HCT116 (cell line): ENCODE data around the gene ZNF503. TPM values are rescaled to one million over a fixed set of nuclear protein-coding genes. Genes with fewer than 3 reads are reported as not detected.

ENCODE experiments used
- ATAC-seq: fragments of 200-7000 bp; cut with Tn5 transposase; 2 replicates; pipeline ENCODE4 v1.9.1; 2020; ENCODE audit warnings: mild to moderate bottlenecking, moderate library complexity
- BruUV-seq: library from RNA; stranded (reverse); fragments of 400-500 nt; replicated peaks from 2 replicates; lab custom pipeline; 2021; lab: Mats Ljungman, UMichigan
- CTCF ChIA-PET: fragments of 300-600 bp; sonication (Branson Sonifier 250); formaldehyde crosslinking; loops from one replicate; lab custom pipeline; 2021; ENCODE audit warnings: antibody characterized with exemption; lab: Charles Lee
- POLR2A ChIA-PET: fragments of 300-600, 350-600 bp; sonication (Branson Sonifier 250); formaldehyde crosslinking; loops from one replicate; lab custom pipeline; 2021; ENCODE audit warnings: antibody characterized with exemption; lab: Charles Lee
- RAD21 ChIA-PET, 2 experiments: fragments of 300-600 bp; sonication (Branson Sonifier 250); formaldehyde crosslinking; loops; one replicate each; lab custom pipeline; 2023; ENCODE audit warnings: low total read pairs in 2 of 2; ENCODE audit not compliant: uncharacterized antibody in 2 of 2, unreplicated experiment in 2 of 2, low non-redundant PET in 1 of 2; lab: Charles Lee
- DNase-seq: peaks from one replicate; pipeline ENCODE4 v3.0.0-alpha.2; 2010; ENCODE audit warnings: low read depth, low spot score
- H2AFZ ChIP-seq: fragments of 200-600 bp; shearing (Covaris generic), sonication (generic); 2 replicates; pipeline ENCODE4 v1.6.1; 2017; ENCODE audit warnings: low read depth, mixed run types, mixed read lengths, antibody characterized with exemption, low read length; ENCODE audit not compliant: poor library complexity, severe bottlenecking
- H3K27ac ChIP-seq: 2 replicates; pipeline ENCODE4 v1.5.1; 2012; ENCODE audit warnings: low read depth, low read length
- H3K27me3 ChIP-seq: fragments of 200-600 bp; sonication (generic); 2 replicates; pipeline ENCODE4 v1.6.1; 2016; ENCODE audit warnings: mixed run types, low read length, mixed read lengths; ENCODE audit not compliant: insufficient read depth
- H3K36me3 ChIP-seq, 2 experiments: fragments of 200-500 bp in 1 of 2; fragments of 200-600 bp in 1 of 2; sonication (Bioruptor generic) in 1 of 2; sonication (generic) in 1 of 2; 2 replicates each; pipeline versions ENCODE4 v1.5.1 to v1.6.1; 2014 to 2016; ENCODE audit warnings: low read length in 2 of 2, inconsistent platforms in 1 of 2, mixed read lengths in 1 of 2, mixed run types in 1 of 2; ENCODE audit not compliant: insufficient read depth in 2 of 2, control insufficient read depth in 1 of 2
- H3K4me1 ChIP-seq, 2 experiments: fragments of 200-600 bp in 1 of 2; sonication (generic) in 1 of 2; 2 replicates each; pipeline versions ENCODE4 v1.5.1 to v1.6.1; 2012 to 2017; ENCODE audit warnings: low read length in 2 of 2, inconsistent platforms in 1 of 2, mild to moderate bottlenecking in 1 of 2, mixed read lengths in 1 of 2, mixed run types in 1 of 2, moderate library complexity in 1 of 2; ENCODE audit not compliant: insufficient read depth in 2 of 2, control insufficient read depth in 1 of 2
- H3K4me2 ChIP-seq: fragments of 200-600 bp; sonication (generic); 2 replicates; pipeline ENCODE4 v1.6.1; 2017; ENCODE audit warnings: mixed run types, low read length, mixed read lengths
- H3K4me3 ChIP-seq, 2 experiments: fragments of 200-600 bp in 1 of 2; sonication (generic) in 1 of 2; replicated peaks in 1 of 2; 2 replicates each; pipeline ENCODE4 v1.5.1; 2011 to 2016; ENCODE audit warnings: low read length in 2 of 2, control low read depth in 1 of 2, low read depth in 1 of 2, mild to moderate bottlenecking in 1 of 2, mixed read lengths in 1 of 2, mixed run types in 1 of 2
- H3K79me2 ChIP-seq: fragments of 200-600 bp; sonication (generic); 2 replicates; pipeline ENCODE4 v1.6.1; 2017; ENCODE audit warnings: mild to moderate bottlenecking, mixed run types, low read length, moderate library complexity, mixed read lengths; ENCODE audit not compliant: insufficient read depth
- H3K9ac ChIP-seq: fragments of 200-600 bp; sonication (generic); 2 replicates; pipeline ENCODE4 v1.6.1; 2016; ENCODE audit warnings: low read length, mixed read lengths
- H3K9me2 ChIP-seq: fragments of 200-600 bp; sonication (generic), shearing (Covaris generic); 2 replicates; pipeline ENCODE4 v1.6.1; 2017; ENCODE audit warnings: mixed run types, mild to moderate bottlenecking, moderate library complexity; ENCODE audit not compliant: insufficient read depth
- H3K9me3 ChIP-seq, 2 experiments: fragments of 200-500 bp in 1 of 2; fragments of 200-600 bp in 1 of 2; sonication (Bioruptor generic) in 1 of 2; sonication (generic) in 1 of 2; 2 replicates each; pipeline ENCODE4 v1.6.1; 2014 to 2017; ENCODE audit warnings: low read length in 2 of 2, mixed read lengths in 2 of 2, inconsistent platforms in 1 of 2, low read depth in 1 of 2, mild to moderate bottlenecking in 1 of 2, mixed run types in 1 of 2, moderate library complexity in 1 of 2; ENCODE audit not compliant: control insufficient read depth in 1 of 2, insufficient read depth in 1 of 2
- H4K20me1 ChIP-seq: fragments of 200-600 bp; sonication (generic), shearing (Covaris generic); 2 replicates; pipeline ENCODE4 v1.6.1; 2017; ENCODE audit warnings: mixed run types, mild to moderate bottlenecking, moderate library complexity; ENCODE audit not compliant: insufficient read depth
- EGR1 ChIP-seq: IDR thresholded peaks from 2 replicates; pipeline ENCODE4 v1.6.1; 2012; ENCODE audit warnings: low read depth
- ELF1 ChIP-seq: IDR thresholded peaks from 2 replicates; pipeline ENCODE4 v1.6.1; 2012; ENCODE audit warnings: low read depth, borderline replicate concordance
- EZH2 ChIP-seq: fragments of 200-600 bp; sonication (generic); IDR thresholded peaks from 2 replicates; pipeline ENCODE4 v1.6.1; 2017; ENCODE audit warnings: antibody characterized with exemption, mixed run types
- EZH2phosphoT487 ChIP-seq: fragments of 200-600 bp; IDR thresholded peaks from 2 replicates; pipeline ENCODE4 v1.6.1; 2018; ENCODE audit warnings: antibody characterized with exemption, borderline replicate concordance
- FOSL1 ChIP-seq: IDR thresholded peaks from 2 replicates; pipeline ENCODE4 v1.6.1; 2012; ENCODE audit warnings: low read depth
- JUND ChIP-seq: IDR thresholded peaks from 2 replicates; pipeline ENCODE4 v1.6.1; 2012
- POLR2A ChIP-seq: IDR thresholded peaks from 2 replicates; pipeline ENCODE4 v1.7.0; 2011; ENCODE audit warnings: borderline replicate concordance; ENCODE audit not compliant: insufficient read depth, insufficient read length; ENCODE audit errors: extremely low read depth
- POLR2AphosphoS5 ChIP-seq: IDR thresholded peaks from 2 replicates; pipeline ENCODE4 v1.6.1; 2011; ENCODE audit warnings: mild to moderate bottlenecking, low read depth, low read length, moderate library complexity
- RAD21 ChIP-seq: IDR thresholded peaks from 2 replicates; pipeline ENCODE4 v1.6.1; 2012; ENCODE audit warnings: low read depth, mild to moderate bottlenecking
- SIN3A ChIP-seq: IDR thresholded peaks from 2 replicates; pipeline ENCODE4 v1.6.1; 2012; ENCODE audit warnings: low read depth
- SP1 ChIP-seq: IDR thresholded peaks from 2 replicates; pipeline ENCODE4 v1.6.1; 2012; ENCODE audit warnings: low read depth
- SRF ChIP-seq: IDR thresholded peaks from 2 replicates; pipeline ENCODE4 v1.6.1; 2012; ENCODE audit warnings: low read depth
- TCF7L2 ChIP-seq: IDR thresholded peaks from 2 replicates; pipeline ENCODE4 v1.7.0; 2011; ENCODE audit warnings: borderline replicate concordance, inconsistent platforms; ENCODE audit not compliant: insufficient read depth, insufficient read length; ENCODE audit errors: extremely low read depth
- YY1 ChIP-seq: IDR thresholded peaks from 2 replicates; pipeline ENCODE4 v1.6.1; 2011; ENCODE audit warnings: low read length, low read depth, moderate library complexity, mild to moderate bottlenecking; ENCODE audit not compliant: insufficient replicate concordance; ENCODE audit errors: extremely low read depth
- ZFX ChIP-seq: fragments of 450-650 bp; IDR thresholded peaks from 2 replicates; pipeline ENCODE4 v1.6.1; 2017
- ZNF274 ChIP-seq: fragments of 200-500 bp; sonication (Bioruptor generic); IDR thresholded peaks from 2 replicates; pipeline ENCODE4 v1.6.1; 2014; ENCODE audit warnings: mild to moderate bottlenecking, low read depth, low read length, inconsistent platforms
- intact Hi-C: fragments of 100-400 bp; cut with micrococcal nuclease; formaldehyde crosslinking; loops from 2 replicates; pipeline ENCODE4 v1.10.0; 2022
- total RNA-seq: library from RNA; stranded (reverse); gene quantifications from one replicate; pipeline ENCODE4 v1.2.1, GENCODE V29; 2021; ENCODE audit not compliant: unreplicated experiment
- TF ChIP-seq, protein P1 (sequence below), 3 experiments: fragments of 200-600 bp in 1 of 3; sonication (generic) in 1 of 3; IDR thresholded peaks in 2 of 3; conservative IDR thresholded peaks in 1 of 3; 2 replicates each; pipeline ENCODE4 v1.5.1; 2012 to 2017; ENCODE audit warnings: low read depth in 2 of 3, low read length in 2 of 3, antibody characterized with exemption in 1 of 3, borderline replicate concordance in 1 of 3, control low read depth in 1 of 3, mild to moderate bottlenecking in 1 of 3, mixed read lengths in 1 of 3, mixed run types in 1 of 3, moderate library complexity in 1 of 3; ENCODE audit not compliant: insufficient read depth in 1 of 3
- TF ChIP-seq, protein P2 (sequence below): IDR thresholded peaks from 2 replicates; pipeline ENCODE4 v1.6.1; 2012
- TF ChIP-seq, protein P3 (sequence below): IDR thresholded peaks from 2 replicates; pipeline ENCODE4 v1.6.1; 2012; ENCODE audit warnings: low read depth

The ZNF503 gene
- total RNA-seq, 1 experiment from 2014 or later, result 30.4 TPM

DNA sequence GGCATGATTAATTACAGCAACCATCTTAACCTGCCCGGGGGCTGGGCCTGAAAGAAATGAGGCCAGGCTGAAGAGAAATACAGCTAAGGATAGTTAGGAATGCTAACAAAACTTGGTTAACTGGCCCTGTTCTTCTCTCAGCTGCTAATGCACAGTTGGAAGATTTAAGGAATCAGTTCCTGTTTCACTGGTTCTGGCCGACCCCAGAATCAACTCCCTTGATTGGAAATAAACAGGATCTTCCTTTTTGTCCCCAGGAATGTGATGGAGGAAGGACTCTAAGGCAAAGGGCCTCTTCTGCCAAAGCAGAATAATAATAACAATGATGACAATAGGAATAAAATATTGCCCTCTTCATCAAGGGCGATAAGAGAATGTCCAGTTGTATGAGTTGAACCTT, 26.4 kb upstream of the ZNF503 start (continued):
- no peak for TF ChIP-seq YY1
- no peak for TF ChIP-seq SIN3A
- no peak for TF ChIP-seq POLR2AphosphoS5
- no peak for TF ChIP-seq FOSL1
- no peak for TF ChIP-seq POLR2A
- TF ChIP-seq JUND, result no peak
- TF ChIP-seq, protein P1, sequence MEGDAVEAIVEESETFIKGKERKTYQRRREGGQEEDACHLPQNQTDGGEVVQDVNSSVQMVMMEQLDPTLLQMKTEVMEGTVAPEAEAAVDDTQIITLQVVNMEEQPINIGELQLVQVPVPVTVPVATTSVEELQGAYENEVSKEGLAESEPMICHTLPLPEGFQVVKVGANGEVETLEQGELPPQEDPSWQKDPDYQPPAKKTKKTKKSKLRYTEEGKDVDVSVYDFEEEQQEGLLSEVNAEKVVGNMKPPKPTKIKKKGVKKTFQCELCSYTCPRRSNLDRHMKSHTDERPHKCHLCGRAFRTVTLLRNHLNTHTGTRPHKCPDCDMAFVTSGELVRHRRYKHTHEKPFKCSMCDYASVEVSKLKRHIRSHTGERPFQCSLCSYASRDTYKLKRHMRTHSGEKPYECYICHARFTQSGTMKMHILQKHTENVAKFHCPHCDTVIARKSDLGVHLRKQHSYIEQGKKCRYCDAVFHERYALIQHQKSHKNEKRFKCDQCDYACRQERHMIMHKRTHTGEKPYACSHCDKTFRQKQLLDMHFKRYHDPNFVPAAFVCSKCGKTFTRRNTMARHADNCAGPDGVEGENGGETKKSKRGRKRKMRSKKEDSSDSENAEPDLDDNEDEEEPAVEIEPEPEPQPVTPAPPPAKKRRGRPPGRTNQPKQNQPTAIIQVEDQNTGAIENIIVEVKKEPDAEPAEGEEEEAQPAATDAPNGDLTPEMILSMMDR (IDR thresholded peaks at IDR 0.05 in 2 of 3, conservative IDR thresholded peaks at IDR 0.05 in 1 of 3; ENCODE audit: borderline replicate concordance in 1 of 3, insufficient read depth in 1 of 3, low read depth in 2 of 3, low read length in 2 of 3), result no peak

DNA sequence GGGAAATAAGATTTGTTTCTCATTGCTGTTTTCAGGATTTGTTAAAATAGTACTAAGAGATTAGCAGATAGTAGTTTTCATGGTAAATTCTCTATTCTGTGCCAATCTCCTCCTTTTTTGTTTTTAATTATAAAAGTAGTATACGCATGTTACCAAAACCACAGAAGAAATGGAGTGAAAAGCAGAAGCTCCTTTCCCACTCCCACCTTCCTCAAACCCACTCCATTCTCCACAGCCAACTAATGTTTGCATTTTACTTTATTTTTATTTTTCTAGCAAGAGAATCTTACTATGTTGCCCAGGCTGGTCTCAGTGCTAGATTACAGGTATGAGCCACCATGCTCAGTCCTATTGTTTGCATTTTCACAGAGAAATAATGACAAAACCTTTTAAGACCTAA, 25.3 kb upstream of the ZNF503 start:
- no peak overlapping the region for H2AFZ ChIP-seq
- intact Hi-C loops, result no loop called here
- H3K9ac ChIP-seq, result no peak overlapping the region
- no peaks in the 10 kb centered on the region for H3K9me2 ChIP-seq
- H3K4me1 ChIP-seq, result peaks cover 18 to 33% of the 10 kb centered on the region in 2 experiments
- BruUV-seq, result no TSS peak
- H3K27me3 ChIP-seq, result no peaks in the 10 kb centered on the region
- H3K79me2 ChIP-seq, result no peaks in the 10 kb centered on the region
- no peaks in the 10 kb centered on the region for H3K36me3 ChIP-seq
- POLR2A ChIA-PET, result no interaction called here
- no peaks in the 10 kb centered on the region for H3K9me3 ChIP-seq
- H3K27ac ChIP-seq, result no peak overlapping the region
- CTCF ChIA-PET, result no interaction called here
- no peak overlapping the region for H3K4me3 ChIP-seq
- RAD21 ChIA-PET, result no interaction called here
- H3K4me2 ChIP-seq, result no peak overlapping the region
- no peak for ATAC-seq
- H4K20me1 ChIP-seq, result no peaks in the 10 kb centered on the region
- no peak for DNase-seq
- TF ChIP-seq FOSL1 (no peak), ZFX (no peak), SP1 (no peak), YY1 (no peak), EZH2phosphoT487 (no peak), SRF (no peak), EGR1 (no peak), EZH2 (no peak), ZNF274 (no peak), RAD21 (no peak), ELF1 (no peak), TCF7L2 (no peak)
- TF ChIP-seq, protein P2, sequence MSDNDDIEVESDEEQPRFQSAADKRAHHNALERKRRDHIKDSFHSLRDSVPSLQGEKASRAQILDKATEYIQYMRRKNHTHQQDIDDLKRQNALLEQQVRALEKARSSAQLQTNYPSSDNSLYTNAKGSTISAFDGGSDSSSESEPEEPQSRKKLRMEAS, result no peak
- TF ChIP-seq, protein P3, sequence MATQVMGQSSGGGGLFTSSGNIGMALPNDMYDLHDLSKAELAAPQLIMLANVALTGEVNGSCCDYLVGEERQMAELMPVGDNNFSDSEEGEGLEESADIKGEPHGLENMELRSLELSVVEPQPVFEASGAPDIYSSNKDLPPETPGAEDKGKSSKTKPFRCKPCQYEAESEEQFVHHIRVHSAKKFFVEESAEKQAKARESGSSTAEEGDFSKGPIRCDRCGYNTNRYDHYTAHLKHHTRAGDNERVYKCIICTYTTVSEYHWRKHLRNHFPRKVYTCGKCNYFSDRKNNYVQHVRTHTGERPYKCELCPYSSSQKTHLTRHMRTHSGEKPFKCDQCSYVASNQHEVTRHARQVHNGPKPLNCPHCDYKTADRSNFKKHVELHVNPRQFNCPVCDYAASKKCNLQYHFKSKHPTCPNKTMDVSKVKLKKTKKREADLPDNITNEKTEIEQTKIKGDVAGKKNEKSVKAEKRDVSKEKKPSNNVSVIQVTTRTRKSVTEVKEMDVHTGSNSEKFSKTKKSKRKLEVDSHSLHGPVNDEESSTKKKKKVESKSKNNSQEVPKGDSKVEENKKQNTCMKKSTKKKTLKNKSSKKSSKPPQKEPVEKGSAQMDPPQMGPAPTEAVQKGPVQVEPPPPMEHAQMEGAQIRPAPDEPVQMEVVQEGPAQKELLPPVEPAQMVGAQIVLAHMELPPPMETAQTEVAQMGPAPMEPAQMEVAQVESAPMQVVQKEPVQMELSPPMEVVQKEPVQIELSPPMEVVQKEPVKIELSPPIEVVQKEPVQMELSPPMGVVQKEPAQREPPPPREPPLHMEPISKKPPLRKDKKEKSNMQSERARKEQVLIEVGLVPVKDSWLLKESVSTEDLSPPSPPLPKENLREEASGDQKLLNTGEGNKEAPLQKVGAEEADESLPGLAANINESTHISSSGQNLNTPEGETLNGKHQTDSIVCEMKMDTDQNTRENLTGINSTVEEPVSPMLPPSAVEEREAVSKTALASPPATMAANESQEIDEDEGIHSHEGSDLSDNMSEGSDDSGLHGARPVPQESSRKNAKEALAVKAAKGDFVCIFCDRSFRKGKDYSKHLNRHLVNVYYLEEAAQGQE, result no peak
- TF ChIP-seq, protein P1 (IDR thresholded peaks at IDR 0.05 in 2 of 3, conservative IDR thresholded peaks at IDR 0.05 in 1 of 3; ENCODE audit: borderline replicate concordance in 1 of 3, insufficient read depth in 1 of 3, low read depth in 2 of 3, low read length in 2 of 3), result no peak
